Prostate gland (tissue), 2 donors: ENCODE measurements around the gene SUN1.

Experiments used
- POLR2A ChIP-seq: fragments of 450-650 bp; IDR thresholded peaks from one replicate; pipeline ENCODE4 v1.6.1; 2016; ENCODE audit warnings: antibody characterized with exemption, mild to moderate bottlenecking
- TF ChIP-seq, protein P1 (sequence below), 4 experiments: fragments of 200-600 bp in 2 of 4; fragments of 450-650 bp in 2 of 4; sonication (generic) in 2 of 4; IDR thresholded peaks; 1 replicate in 3 of 4; 2 replicates in 1 of 4; pipeline ENCODE4 v1.5.1; 2016 to 2019; ENCODE audit warnings: antibody characterized with exemption in 4 of 4, mild to moderate bottlenecking in 2 of 4, moderate library complexity in 2 of 4

DNA sequence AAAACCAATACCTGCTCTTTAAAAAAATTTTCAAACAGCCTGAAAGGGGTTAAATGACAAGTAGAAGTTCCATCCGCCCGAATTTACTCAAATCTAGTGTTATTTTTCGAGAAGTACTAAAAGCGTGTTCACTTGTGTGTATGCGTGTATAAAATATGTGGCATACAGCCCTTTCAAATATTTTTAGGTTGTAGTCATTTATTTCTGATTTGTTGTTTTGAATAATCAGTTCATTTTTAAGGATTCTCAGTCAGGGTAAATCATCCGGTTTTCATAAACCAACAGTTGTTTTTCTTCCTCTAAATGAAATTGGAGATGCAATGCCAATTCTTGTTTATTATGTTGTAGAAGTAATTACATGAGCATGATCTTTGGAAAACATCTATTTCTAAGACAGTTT lies 6.9 kb upstream of the SUN1 start:
- TF ChIP-seq, protein P1, sequence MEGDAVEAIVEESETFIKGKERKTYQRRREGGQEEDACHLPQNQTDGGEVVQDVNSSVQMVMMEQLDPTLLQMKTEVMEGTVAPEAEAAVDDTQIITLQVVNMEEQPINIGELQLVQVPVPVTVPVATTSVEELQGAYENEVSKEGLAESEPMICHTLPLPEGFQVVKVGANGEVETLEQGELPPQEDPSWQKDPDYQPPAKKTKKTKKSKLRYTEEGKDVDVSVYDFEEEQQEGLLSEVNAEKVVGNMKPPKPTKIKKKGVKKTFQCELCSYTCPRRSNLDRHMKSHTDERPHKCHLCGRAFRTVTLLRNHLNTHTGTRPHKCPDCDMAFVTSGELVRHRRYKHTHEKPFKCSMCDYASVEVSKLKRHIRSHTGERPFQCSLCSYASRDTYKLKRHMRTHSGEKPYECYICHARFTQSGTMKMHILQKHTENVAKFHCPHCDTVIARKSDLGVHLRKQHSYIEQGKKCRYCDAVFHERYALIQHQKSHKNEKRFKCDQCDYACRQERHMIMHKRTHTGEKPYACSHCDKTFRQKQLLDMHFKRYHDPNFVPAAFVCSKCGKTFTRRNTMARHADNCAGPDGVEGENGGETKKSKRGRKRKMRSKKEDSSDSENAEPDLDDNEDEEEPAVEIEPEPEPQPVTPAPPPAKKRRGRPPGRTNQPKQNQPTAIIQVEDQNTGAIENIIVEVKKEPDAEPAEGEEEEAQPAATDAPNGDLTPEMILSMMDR (IDR thresholded peaks at IDR 0.05): no peak
- no peak for TF ChIP-seq POLR2A
